MM.1S (cell line): Measurements from ENCODE around the gene ZNF638.

Experiments used
- DNase-seq: peaks from one replicate; pipeline ENCODE4 v3.0.0-alpha.2; 2015
- H2AFZ ChIP-seq: fragments of 300-600 bp; sonication (generic); 2 replicates; pipeline ENCODE4 v1.6.0; 2016; ENCODE audit warnings: antibody characterized with exemption, low read length
- H3F3A ChIP-seq: fragments of 300-600 bp; sonication (generic); 2 replicates; pipeline ENCODE4 v1.6.1; 2016; ENCODE audit warnings: mild to moderate bottlenecking, antibody characterized with exemption, low read length, moderate library complexity, mixed read lengths; ENCODE audit not compliant: insufficient read depth
- H3K27ac ChIP-seq: fragments of 300-600 bp; sonication (generic); 2 replicates; pipeline ENCODE4 v1.5.1; 2016; ENCODE audit warnings: mild to moderate bottlenecking, low read length
- H3K27me3 ChIP-seq: fragments of 300-600 bp; sonication (generic); replicated peaks from 2 replicates; pipeline ENCODE4 v1.6.0; 2016; ENCODE audit warnings: low read length; ENCODE audit not compliant: insufficient read depth
- H3K36me3 ChIP-seq: fragments of 300-600 bp; sonication (generic); replicated peaks from 2 replicates; pipeline ENCODE4 v1.6.1; 2016; ENCODE audit warnings: mild to moderate bottlenecking, low read length, mixed read lengths; ENCODE audit not compliant: insufficient read depth
- H3K4me1 ChIP-seq: fragments of 300-600 bp; sonication (generic); 2 replicates; pipeline ENCODE4 v1.6.1; 2016; ENCODE audit warnings: low read length, mixed read lengths
- H3K4me2 ChIP-seq: fragments of 300-600 bp; sonication (generic); 2 replicates; pipeline ENCODE4 v1.6.0; 2016; ENCODE audit warnings: low read depth, low read length
- H3K4me3 ChIP-seq: fragments of 300-600 bp; sonication (generic); 2 replicates; pipeline ENCODE4 v1.5.1; 2016; ENCODE audit warnings: low read length, mixed read lengths
- H3K79me2 ChIP-seq: fragments of 300-600 bp; sonication (generic); 2 replicates; pipeline ENCODE4 v1.6.1; 2016; ENCODE audit warnings: mixed run types, low read length, mixed read lengths
- H3K9ac ChIP-seq: fragments of 300-600 bp; sonication (generic); 2 replicates; pipeline ENCODE4 v1.6.1; 2016; ENCODE audit warnings: low read length, mixed read lengths
- H3K9me2 ChIP-seq: fragments of 300-600 bp; sonication (generic); replicated peaks from 2 replicates; pipeline ENCODE4 v1.6.1; 2016; ENCODE audit warnings: mild to moderate bottlenecking, low read length, mixed read lengths; ENCODE audit not compliant: insufficient read depth
- H3K9me3 ChIP-seq: fragments of 300-600 bp; sonication (generic); replicated peaks from 2 replicates; pipeline ENCODE4 v1.6.1; 2016; ENCODE audit warnings: mild to moderate bottlenecking, low read length, mixed read lengths; ENCODE audit not compliant: insufficient read depth
- H4K20me1 ChIP-seq: fragments of 300-600 bp; sonication (generic); 2 replicates; pipeline ENCODE4 v1.6.1; 2016; ENCODE audit warnings: mild to moderate bottlenecking, low read length, moderate library complexity, mixed read lengths; ENCODE audit not compliant: insufficient read depth
- EZH2 ChIP-seq: fragments of 300-600 bp; sonication (generic); optimal IDR thresholded peaks from 2 replicates; pipeline ENCODE3; 2017; ENCODE audit warnings: low read depth, mild to moderate bottlenecking, antibody characterized with exemption, low read length, mixed read lengths
- EZH2phosphoT487 ChIP-seq: fragments of 300-600 bp; sonication (generic); IDR thresholded peaks from 2 replicates; pipeline ENCODE4 v1.6.1; 2018; ENCODE audit warnings: antibody characterized with exemption, low read length
- TF ChIP-seq, protein P1 (sequence below): fragments of 300-600 bp; sonication (generic); IDR thresholded peaks from 2 replicates; pipeline ENCODE4 v1.5.1; 2016; ENCODE audit warnings: antibody characterized with exemption, low read length, mixed read lengths

The ZNF638 gene

DNA sequence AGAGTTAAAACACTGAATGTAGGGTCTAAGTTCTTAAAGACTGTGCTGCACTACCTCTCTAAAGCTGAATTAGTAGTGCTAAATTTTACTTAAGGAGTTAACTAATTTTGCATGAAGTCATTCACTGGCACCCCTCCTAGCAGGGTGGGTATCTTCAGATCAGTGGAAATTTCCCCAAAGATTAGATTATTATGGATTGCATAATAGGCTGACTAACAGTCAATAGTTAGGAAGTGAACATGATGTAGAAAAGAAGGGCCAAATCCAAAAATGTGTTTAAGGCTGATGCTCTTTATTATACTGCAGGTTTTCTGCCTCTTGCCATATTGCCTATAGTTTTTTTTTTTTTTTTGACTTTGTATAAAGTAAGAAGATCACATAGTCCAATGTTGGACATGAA, 5.2 kb downstream of the ZNF638 start:
- no peak overlapping the region for H3K9ac ChIP-seq
- H2AFZ ChIP-seq, result no peak overlapping the region
- H3K9me3 ChIP-seq, result no peaks in the 10 kb centered on the region
- TF ChIP-seq EZH2phosphoT487, result no peak
- TF ChIP-seq EZH2, result no peak
- TF ChIP-seq, protein P1, sequence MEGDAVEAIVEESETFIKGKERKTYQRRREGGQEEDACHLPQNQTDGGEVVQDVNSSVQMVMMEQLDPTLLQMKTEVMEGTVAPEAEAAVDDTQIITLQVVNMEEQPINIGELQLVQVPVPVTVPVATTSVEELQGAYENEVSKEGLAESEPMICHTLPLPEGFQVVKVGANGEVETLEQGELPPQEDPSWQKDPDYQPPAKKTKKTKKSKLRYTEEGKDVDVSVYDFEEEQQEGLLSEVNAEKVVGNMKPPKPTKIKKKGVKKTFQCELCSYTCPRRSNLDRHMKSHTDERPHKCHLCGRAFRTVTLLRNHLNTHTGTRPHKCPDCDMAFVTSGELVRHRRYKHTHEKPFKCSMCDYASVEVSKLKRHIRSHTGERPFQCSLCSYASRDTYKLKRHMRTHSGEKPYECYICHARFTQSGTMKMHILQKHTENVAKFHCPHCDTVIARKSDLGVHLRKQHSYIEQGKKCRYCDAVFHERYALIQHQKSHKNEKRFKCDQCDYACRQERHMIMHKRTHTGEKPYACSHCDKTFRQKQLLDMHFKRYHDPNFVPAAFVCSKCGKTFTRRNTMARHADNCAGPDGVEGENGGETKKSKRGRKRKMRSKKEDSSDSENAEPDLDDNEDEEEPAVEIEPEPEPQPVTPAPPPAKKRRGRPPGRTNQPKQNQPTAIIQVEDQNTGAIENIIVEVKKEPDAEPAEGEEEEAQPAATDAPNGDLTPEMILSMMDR, result no peak
- H3K4me2 ChIP-seq, result no peak overlapping the region
- H3K36me3 ChIP-seq, result 0 out of 2 replicates have a peak, but pooled peaks cover 4% of the 10 kb centered on the region
- H3K27me3 ChIP-seq, result no peaks in the 10 kb centered on the region
- H3K4me3 ChIP-seq, result no peak overlapping the region
- no peak overlapping the region for H3K27ac ChIP-seq
- peaks cover 100% of the 10 kb centered on the region for H3K79me2 ChIP-seq
- peaks cover 6% of the 10 kb centered on the region; the same call in 1 of the 2 replicates for H3K4me1 ChIP-seq
- no peak for DNase-seq
- H3K9me2 ChIP-seq, result no peaks in the 10 kb centered on the region
- H4K20me1 ChIP-seq, result peaks cover 14% of the 10 kb centered on the region
- no peaks in the 10 kb centered on the region for H3F3A ChIP-seq

DNA sequence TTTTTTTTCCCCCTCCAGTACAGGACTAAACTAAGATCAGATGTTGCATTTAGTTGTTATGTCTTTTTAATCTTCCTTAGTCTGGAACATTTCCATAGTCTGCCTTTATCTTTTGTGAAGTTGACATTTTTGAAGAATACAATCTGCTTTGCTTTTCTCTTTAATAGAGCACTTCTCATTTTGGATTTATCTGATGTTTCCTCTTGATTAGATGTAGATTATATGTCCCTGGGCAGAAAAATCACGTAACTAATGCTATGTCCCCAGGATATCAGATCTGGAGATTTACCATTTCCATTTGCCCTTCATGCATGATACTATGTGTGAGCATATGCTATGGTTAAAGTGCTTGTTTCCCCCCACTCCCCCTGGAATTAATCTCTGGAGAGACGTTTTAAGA, 6.2 kb downstream of the ZNF638 start:
- Histone ChIP-seq H3K27ac (no peak overlapping the region), H4K20me1 (peaks cover 14% of the 10 kb centered on the region), H3K9ac (no peak overlapping the region), H3K27me3 (no peaks in the 10 kb centered on the region), H2AFZ (no peak overlapping the region), H3K9me2 (no peaks in the 10 kb centered on the region), H3K4me3 (no peak overlapping the region), H3K36me3 (0 out of 2 replicates have a peak, but pooled peaks cover 4% of the 10 kb centered on the region), H3K4me1 (peaks cover 5% of the 10 kb centered on the region; the same call in 1 of the 2 replicates), H3K79me2 (peaks cover 100% of the 10 kb centered on the region), H3K9me3 (no peaks in the 10 kb centered on the region), H3F3A (no peaks in the 10 kb centered on the region), H3K4me2 (no peak overlapping the region)
- no peak for DNase-seq
- TF ChIP-seq, protein P1, result no peak
- TF ChIP-seq EZH2 (no peak), EZH2phosphoT487 (no peak)

DNA sequence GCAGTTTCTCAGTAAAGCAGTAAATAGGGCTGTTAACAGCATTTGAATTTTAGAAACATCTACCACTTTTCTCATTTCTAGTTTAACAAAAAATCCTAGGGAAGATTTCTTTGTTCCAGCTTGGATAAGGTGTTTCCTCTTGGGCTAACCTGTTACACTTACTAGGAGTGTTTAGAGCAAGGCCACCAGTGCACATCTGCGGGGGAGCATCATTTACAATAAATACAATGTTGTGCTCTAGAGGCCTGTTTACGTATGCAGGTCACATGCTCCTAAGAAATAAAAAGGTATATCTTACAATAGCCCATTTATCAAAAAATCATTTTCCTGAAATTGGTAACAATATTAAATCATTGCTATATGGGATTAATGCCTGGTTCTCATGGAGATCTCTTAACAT, 8.1 kb downstream of the ZNF638 start:
- no peak overlapping the region for H3K4me3 ChIP-seq
- H3K4me1 ChIP-seq, result no peaks in the 10 kb centered on the region
- no peaks in the 10 kb centered on the region for H3K36me3 ChIP-seq
- H3K79me2 ChIP-seq, result peaks cover 98% of the 10 kb centered on the region
- TF ChIP-seq EZH2phosphoT487, result no peak
- TF ChIP-seq, protein P1, result no peak
- no peak for TF ChIP-seq EZH2
- DNase-seq, result no peak
- H3K27me3 ChIP-seq, result no peaks in the 10 kb centered on the region
- H3K9ac ChIP-seq, result no peak overlapping the region
- no peaks in the 10 kb centered on the region for H3F3A ChIP-seq
- H3K9me2 ChIP-seq, result no peaks in the 10 kb centered on the region
- H2AFZ ChIP-seq, result no peak overlapping the region
- H3K4me2 ChIP-seq, result no peak overlapping the region
- H4K20me1 ChIP-seq, result peaks cover 17% of the 10 kb centered on the region
- no peak overlapping the region for H3K27ac ChIP-seq
- H3K9me3 ChIP-seq, result no peaks in the 10 kb centered on the region
